GM18507 (cell line): ENCODE results near the gene NFAT5.
A peak's percentile ranks its signal among the peaks of the same experiment; 100 is the strongest.
"Not testable (repeated sequence)": the region's sequence is repeated elsewhere in the genome, so short reads cannot be mapped to it uniquely, and the experiment has no call there.

ENCODE experiments used
- DNase-seq: peaks from one replicate; pipeline ENCODE4 v3.0.0; 2011; ENCODE audit warnings: low read depth; ENCODE audit not compliant: insufficient read length; ENCODE audit errors: extremely low spot score
- FAIRE-seq: peaks from 2 replicates; lab custom pipeline; 2011; peaks lifted over from hg19 to GRCh38; lab: Jason Lieb, UNC

NFAT5 gene

DNA sequence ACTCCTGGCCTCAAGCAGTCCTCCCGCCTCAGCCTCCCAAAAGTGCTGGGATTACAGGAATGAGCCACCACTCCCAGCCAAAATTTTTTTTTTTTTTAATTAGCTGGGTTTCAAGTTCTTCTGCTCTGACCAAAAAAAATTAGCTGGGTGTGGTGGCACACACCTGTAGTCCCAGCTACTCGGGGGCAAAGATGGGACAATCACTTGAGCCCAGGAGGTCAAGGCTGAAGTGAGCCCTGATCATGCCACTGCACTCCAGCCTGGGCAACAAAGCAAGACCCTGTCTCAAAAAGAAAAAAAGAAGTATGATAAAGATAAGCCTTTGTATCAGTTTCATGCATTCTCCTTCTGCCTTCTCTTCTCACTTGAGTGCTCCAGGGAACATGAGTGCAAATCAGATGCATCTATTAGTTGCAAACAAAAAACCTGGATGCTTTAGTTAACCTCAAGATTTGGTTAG lies 158.7 kb downstream of the NFAT5 start:
- no peak for FAIRE-seq
- no peak for DNase-seq

DNA sequence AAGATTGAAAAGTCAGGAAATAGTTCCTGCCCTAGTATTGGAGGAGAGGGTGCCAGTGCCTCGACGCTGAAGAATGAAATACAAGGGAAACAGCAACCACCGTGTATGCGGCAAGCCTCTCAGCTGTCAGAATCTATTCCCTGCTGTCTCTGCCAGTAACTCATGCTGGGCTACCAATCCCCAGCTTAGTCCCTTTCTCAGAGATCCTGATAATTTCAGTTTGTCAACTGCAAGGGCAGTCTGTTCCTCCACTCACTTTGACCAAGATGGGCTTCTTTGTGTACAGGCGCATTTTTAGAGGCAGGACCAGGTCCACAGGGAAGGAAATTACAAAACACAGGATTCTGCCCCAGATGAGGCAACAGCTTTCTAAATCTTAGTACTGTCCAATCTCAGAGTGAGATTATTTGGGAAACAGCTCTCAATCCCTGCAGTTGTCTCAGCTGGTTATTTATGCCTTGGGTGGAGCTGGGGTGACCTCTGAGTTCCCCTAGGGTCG lies 159.3 kb downstream of the NFAT5 start:
- DNase-seq = no peak

DNA sequence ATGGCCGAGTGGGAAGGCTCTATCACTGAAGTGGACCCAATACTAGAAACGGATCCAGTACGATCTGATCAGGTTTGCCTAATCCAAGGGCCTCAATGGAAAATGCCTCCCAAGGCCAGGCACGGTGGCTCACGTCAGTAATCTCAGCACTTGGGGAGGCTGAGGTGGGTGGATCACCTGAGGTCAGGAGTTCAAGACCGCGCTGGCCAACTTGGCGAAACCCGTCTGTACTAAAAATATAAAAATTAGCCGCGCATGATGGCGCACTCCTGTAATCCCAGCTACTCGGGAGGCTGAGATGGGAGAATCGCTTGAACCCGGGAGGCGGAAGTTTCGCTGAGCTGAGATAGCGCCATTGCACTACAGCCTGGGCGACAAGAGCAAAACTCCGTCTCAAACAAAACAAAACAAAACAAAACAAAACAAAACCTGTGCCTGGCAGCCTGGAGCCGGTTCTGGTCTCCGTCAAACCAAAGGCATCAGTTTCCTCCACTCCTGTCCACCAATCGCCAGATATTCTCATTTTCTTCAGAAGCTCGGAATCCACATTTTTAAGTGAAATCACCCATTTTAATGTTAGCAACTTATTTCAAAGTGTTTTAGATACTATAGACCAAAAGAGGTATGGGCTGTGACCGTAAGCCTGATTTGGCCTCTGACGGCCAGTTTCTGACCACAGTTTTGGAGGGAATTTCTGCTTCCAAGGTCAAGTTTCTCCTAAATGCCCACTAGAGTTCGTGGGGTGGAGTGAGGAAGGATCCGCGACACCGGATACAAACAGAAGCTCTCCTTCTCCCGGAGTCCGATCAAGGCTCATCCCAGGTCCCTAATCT lies 159.9 kb downstream of the NFAT5 start:
- no peak for FAIRE-seq
- no peak for DNase-seq

More for the DNA sequence above, 159.3 kb downstream of the NFAT5 start:
- no peak for FAIRE-seq

DNA sequence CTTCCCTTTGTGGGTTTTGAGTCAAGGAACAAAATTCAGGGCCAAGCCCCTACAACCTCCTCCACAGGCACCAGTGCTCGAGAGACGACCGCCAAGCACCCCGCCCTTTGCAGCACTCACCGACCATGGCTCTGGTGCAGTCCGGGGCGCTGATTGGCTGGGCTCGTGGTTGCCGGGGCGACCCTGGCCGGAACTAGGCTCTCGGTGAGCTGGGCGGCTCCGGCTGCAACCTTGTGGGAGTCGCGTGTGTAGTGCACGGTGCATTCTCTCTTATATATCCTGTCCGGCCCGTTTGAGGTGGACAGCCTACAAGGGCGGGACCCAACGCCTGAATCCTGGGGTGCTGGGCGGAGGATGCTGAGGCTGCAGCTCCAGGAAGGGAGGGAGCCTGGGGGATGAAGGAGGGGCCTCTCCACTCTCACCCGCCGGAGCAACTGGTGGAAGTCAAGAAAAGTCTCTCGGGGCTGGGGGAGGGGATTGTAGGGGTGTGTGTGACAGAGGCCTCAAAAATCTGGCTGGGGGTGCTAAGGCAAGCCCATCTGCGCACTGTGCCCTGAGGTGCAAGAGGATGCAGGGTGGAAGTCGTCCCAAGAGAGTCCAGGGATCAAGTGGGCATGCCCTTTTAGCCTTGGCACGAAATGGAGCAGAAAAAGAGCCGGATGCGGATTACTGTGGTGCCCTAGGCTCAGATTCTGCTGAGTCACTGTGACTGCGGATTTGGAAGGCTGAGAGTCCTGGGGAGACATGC lies 160.7 kb downstream of the NFAT5 start, which contains the start of gene NQO1:
Gene NQO1, minus strand, starts transcription at position 248 of the 748 bp plus-strand sequence. Its CDS starts 121 bp downstream, at position 127.
- FAIRE-seq (peak; percentile 90), DNase-seq (peak; percentile 95)

DNA sequence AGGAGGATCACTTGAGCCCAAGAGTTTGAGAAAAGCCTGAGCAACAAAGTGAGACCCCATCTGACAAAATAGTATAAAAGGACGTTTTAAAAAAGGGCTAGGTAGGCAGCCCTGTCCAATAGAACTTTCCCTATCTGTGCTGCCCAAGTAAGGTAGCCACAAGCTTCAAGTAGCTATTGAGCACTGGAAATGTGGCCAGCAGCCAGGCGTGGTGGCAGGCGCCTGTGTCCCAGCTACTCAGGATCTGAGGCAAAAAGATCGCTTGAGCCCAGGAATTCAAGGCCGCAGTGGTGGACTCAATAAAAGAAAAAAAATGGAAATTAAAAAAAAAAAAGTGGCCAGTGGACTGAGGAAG lies 162.1 kb downstream of the NFAT5 start:
- DNase-seq (no peak), FAIRE-seq (no peak)

DNA sequence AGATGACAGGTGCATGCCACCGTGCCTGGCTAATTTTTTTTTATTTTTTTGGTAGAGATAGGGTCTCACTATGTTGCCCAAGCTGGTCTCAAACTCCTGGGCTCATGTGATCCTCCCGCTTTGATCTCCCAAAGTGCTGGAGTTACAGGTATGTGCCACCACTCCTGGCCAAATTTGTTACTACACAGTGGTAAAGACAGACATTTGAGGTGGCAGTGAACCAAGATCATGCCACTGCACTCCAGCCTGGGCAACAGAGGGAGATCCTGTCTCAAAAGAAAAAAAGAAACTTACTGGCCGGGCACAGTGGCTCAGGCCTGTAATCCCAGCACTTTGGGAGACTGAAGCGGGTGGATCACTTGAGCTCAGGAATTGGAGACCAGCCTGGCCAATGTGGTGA lies 163.3 kb downstream of the NFAT5 start:
- FAIRE-seq, DNase-seq: not testable (repeated sequence)

DNA sequence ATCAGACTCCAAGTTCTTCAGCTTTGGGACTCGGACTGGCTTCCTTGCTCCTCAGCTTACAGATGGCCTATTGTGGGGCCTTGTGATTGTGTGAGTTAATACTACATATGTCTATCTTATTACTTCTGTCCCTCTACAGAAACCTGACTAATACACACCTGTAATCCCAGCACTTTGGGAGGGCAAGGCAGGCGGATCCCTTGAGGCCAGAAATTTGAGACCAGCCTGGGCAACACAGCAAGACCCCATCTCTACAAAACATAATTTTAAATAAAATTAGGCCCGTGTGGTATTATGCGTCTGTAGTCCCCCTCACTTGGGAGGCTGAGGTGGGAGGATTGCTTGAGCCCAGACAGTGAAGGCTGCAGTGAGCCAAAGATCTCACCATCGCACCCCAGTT lies 165.5 kb downstream of the NFAT5 start:
- not testable (repeated sequence) for FAIRE-seq, DNase-seq

DNA sequence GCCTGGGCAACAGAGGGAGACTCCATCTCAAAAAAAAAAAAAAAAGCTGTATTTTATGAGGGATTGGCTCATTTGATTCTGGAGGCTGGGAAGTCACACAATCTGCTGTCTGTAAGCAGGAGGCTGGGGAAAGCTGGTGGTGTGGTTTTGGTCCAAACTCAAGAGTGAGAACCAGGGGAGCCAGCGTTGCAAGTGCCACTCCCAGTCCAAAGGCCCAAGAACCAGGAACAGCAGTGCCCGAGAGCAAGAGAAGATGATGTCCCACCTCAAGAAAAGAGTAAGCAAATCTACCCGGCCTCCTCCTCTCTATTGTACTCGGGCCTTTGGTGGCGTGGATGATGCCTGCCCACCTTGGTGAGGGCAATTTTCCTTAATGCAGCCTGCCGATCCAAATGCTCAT lies 166.3 kb downstream of the NFAT5 start:
- no peak for DNase-seq
- no peak for FAIRE-seq

DNA sequence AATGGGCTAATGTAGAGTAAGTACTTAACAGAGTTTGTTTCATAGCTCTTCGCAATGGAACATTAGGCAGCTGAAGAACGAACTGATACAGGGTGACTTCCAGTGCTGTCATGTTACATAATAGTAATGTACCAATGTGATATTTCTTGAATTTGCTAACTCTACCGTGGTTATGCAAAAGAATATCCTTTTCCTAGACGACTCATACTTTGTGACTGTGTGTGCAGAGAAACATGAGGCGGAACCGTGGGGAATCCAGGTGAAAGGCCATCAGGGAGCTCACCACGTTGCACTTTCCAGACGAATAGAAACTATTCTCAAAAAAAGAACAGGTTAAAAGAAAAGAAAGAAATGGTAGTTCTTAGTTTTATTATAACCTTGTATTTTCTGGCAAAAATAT lies 175.8 kb downstream of the NFAT5 start:
- FAIRE-seq = no peak
- no peak for DNase-seq

DNA sequence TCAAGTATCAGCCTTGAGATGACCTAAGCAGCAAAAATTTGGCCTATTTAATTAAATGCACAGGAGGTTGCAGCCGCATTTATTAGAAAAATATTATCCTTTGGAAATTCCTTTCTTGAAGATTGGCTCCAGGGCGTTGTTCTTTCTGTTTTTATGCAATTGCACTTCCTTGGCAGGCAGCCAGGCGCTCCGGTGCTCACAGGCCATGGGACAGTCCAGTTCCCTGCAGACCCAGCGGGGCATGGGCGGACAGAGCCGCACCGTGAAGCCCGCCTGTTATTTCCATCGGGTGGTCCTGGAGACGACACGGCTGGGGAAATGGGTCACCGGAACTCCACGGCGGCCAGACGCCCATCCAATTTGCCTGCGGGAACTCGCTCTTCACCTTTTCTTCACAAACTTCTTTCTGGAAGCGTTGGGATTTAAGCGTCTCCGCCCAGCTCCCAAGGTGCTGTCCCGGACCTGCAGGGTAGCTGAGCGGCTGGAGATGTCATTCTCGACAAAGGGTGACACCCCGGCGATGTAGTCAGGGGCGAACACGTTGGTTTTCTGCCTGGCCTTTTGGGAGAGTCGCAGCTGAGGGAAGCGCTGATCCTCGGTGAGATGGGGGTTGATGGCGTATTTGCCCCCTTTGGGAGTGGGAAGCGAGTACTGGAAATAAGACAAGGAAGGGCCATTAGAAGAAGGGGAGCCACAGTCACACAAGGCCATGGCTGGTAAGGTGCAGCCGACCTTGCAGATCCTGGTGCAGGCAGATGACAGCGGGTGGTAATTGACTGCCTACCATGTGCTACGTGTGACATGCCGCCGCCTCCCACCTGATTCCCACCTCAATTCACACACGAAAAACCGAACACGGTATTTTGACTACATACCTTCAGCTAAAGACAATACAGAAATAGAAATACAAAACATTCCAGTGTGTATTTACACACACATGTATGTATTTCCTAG lies 176.5 kb downstream of the NFAT5 start:
- no peak for DNase-seq
- FAIRE-seq = no peak

DNA sequence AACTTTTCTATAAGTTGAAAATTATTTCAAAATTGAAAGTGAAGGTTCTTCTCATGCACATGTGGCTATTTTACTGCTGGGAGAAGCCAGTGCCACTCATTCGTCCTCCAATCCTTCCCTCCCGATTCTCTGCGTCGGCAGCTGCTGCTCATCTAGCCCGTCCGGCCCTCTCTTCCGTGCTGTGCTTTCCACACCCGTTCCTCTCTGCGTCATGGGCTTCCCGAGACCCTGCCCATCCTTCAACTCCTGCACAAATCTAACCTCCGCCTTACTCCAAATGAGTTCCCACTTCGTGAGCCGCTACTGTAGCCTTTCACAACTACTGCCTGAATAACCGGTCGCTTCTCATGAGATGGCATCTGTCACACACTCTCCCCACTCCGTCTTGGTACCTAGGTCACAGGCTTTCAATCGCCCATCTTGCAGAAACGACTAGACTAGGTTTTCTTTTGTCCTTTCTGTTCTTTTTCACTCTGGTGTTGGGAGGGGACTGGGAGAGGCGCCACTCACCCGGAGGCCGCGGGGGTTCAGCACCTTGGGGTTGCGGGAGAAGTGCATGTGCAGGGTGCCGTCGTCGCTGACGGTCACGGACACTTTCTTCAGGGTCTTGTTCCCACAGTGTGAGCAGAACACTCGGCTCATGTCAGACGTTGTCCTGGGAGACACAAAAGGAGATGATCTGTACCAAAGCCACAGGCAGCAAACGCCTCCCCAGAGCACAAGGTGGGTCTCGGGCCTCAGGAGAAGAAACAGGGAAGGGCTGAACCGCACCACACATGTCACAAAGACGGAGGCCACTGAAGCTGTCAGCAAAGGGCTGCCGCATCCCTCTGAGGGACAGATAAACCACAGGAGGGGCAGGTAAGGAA lies 178.8 kb downstream of the NFAT5 start:
- DNase-seq (no peak), FAIRE-seq (no peak)

DNA sequence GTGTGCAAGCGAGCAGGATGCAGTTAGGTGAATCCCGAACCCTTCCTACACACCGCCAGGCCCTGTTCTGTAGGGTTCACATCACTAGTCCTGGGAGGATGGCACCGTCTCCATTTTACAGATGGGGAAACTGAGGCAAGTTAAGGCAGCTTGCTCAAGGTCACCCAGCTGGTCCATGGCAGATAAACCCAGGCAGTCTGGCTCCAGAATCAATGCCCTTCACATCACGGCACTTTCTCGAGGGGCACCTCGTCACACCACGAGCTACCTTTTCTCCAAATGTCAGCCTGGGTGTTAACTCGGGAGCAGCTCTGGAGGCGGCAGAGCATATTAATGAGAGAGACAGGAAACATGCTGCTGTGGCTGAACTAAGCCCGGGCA lies 179.5 kb downstream of the NFAT5 start:
- no peak for FAIRE-seq
- no peak for DNase-seq

DNA sequence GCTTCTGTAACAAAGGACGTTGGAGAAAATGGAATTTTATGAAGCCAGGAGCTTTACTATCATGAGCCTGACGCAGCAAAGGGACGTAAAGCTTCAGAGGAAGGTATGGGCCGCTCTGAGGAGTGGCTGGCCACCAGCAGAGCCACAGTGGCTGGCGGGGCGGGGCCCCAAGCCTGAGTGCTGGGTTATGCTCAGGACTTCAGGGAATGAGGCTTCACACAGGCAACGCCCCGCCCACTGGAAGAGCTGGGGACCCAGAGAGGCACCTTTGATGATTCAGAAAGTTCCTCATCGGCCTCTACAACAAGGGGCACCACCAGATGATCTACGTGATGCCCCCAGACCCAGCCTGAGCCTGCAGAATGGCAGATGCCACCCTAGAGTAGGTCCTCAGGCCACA lies 180.2 kb downstream of the NFAT5 start:
- FAIRE-seq (no peak), DNase-seq (no peak)

DNA sequence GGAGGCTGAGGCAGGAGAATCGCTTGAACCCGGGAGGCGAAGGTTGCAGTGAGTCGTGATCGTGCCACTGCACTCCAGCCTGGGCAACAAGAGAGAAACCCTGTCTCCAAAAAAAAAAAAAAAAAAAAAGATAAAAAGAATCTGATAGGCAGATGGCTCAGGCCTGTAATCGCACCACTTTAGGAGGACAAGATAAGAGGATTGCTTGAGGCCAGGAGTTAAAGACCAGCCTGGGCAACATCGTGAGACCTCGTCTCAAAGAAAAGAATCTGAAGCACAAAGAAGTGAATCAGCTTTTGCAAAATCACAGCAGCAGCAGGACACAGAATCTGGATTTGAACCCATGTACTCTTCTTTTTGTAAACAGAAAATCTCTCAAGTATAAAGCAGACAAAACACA lies 181.3 kb downstream of the NFAT5 start:
- no peak for FAIRE-seq
- no peak for DNase-seq

DNA sequence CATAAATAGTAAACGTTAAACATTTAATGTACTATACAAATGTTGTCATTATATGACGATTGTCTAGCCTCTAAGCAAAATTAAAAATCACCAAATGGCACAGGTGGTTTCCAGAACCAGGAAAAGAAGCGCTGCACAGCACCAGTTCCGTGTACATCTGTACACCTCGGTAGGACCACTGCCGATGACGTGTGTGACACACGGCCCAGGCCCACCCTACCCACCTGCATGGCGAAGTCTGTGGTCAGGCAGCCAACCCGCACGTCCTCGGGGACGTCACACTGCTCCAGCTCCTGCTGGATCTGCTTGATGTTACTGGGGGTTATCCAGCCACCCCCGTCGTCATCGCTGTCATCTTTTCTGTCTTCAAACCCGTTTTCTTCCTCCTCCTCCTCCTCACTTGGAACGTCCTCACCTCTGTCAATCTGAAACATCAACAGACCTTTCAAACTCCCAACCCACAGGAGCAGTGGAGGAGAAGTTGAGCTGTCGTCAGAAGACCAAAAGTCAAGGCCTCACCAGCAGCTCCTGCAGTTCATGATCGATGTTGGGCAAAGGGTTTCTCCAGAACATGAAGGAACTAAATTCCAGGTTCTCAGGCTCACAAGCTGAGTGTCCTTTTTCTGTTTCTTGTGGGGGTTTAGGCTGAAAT lies 183.1 kb downstream of the NFAT5 start:
- no peak for FAIRE-seq
- DNase-seq = no peak

DNA sequence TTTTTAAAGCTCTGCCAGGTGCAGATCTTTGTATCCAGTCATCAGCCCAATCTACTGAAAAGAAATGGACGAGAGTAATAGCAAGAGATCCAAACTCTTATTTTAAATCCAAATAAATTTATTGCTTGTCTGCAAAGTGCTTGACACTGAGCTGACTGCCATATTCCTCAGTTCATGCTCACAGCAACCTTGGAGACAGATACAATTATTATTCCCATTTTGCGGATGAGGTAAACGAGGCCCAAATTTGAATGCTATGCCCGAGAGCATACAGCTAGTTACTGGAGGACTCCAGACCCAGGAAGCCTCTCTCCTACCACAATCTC lies 188.3 kb downstream of the NFAT5 start:
- FAIRE-seq = no peak
- DNase-seq = no peak
